IMR-90 (cell line): ENCODE results near the gene MPRIP.

Source experiments
- CTCF ChIP-seq: conservative IDR thresholded peaks from 2 replicates; pipeline ENCODE4 v1.5.1; 2012; ENCODE audit warnings: mild to moderate bottlenecking, low read depth, low read length, improper control_type of control experiment
- RCOR1 ChIP-seq: IDR thresholded peaks from 2 replicates; pipeline ENCODE4 v1.6.1; 2012; ENCODE audit warnings: mild to moderate bottlenecking, low read length, improper control_type of control experiment; ENCODE audit not compliant: insufficient replicate concordance

GRCh38 chr17:17171186-17171585 is 128.9 kb downstream of the MPRIP start:
- TF ChIP-seq CTCF (no peak), RCOR1 (no peak)
